Activated naive CD4-positive, alpha-beta T cell (primary cell): ENCODE measurements around the gene ASTN1.

Experiments
- DNase-seq, 4 experiments: peaks; one replicate each; lab custom pipeline; 2025; lab: John Stamatoyannopoulos, UW

The ASTN1 gene

DNA sequence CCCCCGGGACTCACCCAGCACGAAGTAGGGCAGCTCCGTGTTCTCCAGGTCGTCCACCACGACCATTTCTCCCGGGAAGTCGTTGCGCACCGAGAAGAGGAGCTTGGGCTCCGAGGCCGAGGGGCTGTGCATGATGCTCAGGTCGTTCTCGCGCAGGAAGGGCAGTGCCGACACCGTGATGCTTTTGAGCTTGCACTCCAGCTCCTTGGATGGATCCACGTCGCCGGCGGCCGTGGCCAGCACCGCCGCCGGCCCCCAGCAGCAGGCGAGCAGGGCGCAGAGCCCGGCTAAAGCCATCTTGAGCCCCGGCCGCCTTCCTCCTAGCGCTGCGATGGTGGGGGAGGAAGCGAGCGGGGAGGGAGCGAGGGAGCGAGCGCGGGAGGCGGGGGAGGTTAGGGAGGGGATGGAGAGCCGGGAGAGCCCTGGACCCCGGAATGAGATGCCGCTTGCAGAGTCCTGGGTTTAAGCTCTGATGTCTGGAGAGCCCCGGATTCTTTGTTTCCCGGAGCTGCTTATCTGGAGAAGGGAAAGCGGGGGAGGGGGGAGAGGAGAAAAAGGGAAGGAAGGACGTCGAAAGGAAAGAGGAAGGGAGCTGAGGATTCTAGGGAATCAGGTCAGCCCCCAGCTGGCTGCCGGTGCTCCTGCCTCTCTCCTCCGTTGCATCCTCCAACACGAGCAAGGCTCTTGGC, at the start of gene ASTN1:
Gene ASTN1 (minus strand): TSS at position 333 of the 689 bp plus-strand sequence. CDS start 36 bp downstream, at position 297.
- no peak for DNase-seq

DNA sequence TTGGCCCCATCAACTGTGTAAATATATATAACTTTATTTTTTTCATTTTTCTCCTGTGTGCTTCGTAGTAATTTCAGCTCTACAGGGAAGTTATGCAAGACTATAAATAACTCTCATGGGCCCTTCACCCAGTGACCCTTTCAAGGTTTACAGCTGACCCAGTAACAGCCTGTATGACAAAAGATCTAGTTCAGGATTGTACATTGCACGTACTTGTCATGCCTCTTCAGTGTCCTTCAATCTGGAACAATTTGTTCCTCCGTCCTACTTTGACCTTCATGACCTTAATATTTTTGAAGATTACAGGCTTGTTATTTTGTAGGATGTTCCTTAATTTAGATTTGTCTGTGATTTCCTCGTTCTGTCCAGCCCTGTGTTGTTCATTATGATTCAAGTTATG, 46.7 kb upstream of the ASTN1 start:
- DNase-seq = no peak

DNA sequence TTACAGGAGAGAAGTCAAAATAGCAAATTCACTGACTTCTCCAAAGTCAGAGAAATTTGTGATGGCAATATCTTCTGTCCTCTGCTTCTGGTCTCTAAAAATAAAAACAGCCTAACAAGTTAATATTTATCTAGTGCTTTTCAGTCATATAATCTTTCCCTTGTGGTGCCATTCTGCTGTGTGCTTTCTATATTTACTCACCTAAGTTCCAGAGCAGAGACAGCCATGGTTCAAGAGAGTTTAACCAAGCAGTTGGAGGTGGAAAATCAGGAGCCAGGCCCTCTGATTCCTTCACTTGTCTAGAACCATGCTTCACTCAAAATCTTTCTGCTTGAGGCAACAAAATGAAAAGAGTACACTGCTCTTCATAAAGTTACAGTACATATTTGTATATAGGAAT, 45.6 kb upstream of the ASTN1 start:
- DNase-seq = no peak

DNA sequence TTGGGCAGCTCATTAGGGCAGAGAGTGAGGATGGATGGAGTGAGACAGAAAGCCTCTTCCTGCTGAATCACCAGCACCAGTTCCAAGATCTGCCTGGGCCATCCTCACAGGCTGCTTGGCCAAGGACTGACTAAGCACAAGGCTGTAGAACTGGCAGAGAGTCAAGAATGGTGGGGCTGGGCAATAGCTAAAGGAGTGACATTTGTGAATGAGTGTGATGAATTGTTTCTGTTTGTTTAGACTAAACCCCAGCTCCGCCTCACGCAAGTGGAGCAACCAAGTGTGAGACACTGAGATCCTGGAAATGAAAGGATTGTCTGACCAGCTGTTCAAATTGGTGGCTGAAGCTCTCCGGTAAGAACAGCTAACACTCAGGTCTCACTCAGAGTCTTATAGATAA, 44.8 kb upstream of the ASTN1 start:
- no peak for DNase-seq

DNA sequence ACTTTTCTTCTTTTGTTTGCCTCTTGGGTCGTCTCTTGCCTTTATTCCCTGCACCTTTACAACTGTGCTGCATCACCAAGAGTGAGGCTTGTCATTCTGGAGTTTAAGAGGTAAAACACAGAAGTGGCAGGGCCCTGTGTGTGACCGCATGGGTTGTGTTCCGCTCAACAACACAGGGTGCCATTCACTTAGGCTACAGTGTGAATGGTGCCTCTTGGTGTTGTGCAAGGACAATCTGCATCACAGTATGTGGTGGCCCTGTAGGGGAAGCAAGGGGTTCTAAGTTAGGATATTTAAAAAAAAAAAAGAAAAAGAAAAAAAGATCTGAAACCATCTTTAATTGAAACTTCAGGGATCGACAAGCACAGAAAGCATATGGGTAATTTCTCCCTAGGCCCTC, 44.4 kb upstream of the ASTN1 start:
- no peak for DNase-seq

DNA sequence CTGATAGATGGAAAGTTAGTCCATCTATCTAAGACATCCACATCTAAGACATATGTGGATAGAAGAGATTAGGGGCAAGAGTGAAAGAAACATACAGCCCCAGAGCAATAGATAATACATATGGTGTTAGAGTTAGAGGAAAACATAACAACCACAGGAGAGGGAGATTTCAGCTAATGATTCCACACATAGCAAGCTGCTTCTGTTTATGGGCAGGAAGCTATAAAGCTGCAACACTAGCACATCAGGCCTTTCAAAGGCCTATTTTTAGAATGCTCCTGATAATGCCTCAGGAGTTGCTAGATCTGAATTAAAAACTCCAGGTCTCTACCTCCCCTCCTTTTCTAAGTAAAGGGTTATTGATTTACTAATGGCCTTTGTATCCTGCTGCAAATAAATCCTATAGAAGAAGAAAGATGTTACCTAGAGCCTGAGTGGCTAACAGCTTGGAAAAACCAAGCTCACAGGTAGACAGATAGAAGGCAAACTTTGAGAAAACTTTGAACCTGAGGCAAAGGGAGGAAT, 42.4 kb upstream of the ASTN1 start:
- DNase-seq = no peak

DNA sequence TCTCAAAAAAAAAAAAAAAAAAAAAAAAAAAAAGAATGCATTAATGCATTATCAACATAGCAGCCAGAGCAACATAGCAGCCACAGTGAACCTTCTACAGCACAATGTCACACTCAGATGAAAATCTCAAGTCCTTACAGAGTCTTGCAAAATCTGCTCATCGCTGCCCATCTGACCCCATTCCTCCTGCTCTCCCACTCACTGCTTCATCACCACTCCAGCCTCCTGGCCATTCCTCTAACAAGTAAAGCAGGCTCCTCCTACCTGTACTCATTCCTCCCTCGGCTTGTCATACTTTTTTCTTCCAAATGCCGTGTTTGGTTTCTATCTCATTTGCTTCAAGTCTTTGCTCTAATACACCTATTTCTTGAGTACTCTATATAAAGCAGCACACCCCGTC, 35.8 kb upstream of the ASTN1 start:
- DNase-seq = no peak

DNA sequence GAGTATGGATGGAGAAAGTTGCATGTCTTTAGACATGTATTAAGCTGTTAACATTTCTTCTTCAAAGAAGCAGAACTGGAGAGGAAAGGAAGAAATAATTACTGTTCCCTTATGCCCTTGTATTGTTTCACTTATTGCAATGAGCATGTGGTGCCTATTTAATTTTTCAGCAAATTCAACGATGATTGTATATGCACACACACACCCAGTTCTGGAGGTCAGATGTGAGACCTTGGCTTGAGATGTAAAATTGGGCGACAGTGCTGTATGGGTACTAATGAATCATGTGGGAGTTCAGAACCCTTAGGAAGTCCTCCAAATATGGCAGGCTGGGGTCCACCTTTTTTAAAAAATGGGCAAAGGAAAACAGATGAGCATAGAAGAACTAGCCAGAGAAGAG, 33.7 kb upstream of the ASTN1 start:
- no peak for DNase-seq

DNA sequence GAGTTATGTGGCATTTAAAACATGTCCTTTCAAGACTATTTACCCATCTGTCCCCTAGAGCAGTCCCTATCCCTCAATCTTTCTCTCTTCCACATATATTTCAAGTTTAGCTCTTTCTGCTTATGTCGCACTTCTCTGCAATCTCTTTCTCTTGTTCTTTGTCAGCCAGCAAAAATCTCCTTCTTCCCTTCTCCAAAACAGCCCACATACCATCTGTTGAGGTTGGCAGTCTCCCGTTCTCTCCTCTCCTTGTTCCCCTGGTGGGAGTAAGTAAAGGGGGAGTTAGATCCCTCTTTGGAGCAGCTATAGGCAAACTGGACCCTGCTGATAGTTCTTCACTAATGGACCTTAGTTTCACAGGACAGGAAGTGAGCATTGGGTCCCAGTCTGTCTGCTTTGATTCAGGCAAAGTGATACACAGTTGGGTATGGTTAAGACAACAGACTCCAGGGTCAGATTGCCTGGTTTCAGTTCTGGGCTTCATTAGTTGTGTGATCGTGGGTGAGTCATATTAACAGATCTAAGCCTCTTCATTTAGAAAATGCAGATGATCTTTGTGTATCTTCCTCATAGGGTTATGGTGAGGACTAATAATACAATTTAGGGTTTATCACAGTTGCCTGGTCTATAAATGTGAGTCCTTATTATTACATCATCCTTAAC, 25.9 kb upstream of the ASTN1 start:
- no peak for DNase-seq

DNA sequence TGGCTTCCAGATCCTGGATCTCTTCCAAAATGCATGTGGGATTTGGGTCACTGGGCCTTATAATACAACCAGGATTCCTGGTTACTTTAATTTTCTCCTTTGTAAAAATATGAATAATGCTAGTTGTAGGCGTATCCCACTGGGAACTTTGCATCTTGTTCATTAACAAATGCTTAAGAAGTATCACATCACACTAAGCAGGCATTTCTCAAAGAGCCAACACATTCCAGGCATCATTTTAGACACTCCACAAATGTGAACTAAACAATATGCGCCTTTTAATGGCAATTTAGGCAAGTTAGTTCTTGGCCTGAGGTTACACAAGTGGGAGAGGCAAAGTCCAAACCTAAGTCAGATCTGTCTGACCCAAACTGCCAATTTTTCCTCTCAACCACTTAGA, 22.1 kb upstream of the ASTN1 start:
- no peak for DNase-seq

DNA sequence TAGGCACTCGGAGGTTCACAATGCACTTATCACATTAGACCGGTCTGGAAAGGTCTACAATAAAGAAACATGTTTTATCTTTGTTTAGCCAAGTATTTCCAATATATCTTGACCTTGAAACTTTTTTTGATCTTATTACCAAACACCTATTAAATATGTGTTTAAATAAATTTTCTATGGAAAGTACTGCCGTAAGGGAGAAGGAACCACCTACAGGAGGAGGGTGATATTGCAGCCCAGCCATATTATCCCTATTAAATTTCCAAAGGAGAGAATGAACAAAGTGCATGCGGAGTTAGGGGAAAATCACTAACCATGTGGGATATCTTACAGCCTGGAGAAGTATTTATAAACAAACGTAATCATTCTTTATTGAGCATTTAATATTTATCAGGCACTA, 20.7 kb upstream of the ASTN1 start:
- no peak for DNase-seq

DNA sequence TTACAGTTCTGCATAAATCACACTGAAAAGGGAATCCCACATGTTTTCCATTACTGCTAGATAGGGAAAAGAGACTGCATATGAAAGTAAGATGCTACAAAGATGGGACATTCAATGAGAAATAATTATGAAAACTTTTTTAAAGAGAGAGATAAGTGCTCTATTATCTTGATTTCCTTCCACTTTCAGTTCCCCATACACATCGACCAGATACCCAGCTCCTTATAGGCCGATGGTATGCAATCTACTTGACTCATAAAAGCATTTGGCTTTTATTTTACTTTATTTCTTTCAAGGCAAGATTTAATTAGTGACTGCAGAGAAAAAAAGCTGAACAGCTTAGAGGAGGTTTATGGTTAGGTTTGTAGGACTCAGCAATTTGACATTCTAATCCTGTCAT, 19.3 kb upstream of the ASTN1 start:
- DNase-seq = no peak

DNA sequence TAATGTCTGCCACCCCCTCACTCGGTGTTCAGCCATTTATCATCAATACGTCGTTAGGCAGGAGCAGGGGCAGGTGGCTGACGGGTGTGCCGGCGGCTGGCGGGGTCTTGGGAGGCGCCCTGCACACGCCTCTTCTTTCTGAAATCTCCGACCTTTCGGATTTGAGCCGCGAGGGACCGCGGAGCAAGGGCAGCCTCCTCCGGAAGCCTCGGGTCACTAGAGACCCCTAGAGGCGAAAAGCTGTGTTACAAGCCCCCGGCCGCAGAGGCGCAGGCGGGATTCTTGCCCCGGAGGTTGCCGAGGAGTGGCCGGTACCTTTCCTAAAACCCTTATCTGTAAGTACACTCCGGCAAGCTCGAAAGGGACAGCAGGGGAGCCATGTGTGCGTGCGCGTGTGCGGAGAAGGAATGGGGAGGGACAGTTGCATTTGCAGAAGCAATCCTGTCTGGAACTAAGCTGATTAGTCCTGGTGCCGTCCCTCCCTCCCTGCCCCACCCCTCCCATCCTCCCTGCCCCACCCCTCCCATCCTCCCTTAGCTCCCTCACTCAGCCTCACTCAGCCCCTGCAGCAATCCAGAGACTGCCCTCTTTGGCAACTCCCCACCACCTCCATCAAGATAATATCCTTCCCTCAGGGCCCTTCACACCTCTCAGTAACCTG, 17.2 kb upstream of the ASTN1 start:
- no peak for DNase-seq

DNA sequence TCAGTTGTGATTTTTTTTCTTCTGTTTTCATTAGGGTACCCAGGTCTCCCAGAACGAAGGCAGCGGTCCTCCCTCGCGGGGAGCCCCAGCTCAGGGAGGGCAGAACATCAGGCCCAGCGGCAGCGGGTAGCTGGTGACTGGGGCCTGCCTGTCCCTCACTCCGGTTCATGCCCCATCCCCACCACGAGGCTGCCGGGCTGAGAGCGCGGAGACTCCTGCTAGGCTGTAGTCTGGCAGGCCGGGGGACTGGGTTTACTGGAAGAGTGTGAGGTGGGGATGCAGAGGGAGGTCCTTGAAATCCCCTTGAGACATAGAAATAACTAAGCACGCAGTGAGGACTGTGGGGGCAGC, 16.7 kb upstream of the ASTN1 start:
- DNase-seq = no peak

DNA sequence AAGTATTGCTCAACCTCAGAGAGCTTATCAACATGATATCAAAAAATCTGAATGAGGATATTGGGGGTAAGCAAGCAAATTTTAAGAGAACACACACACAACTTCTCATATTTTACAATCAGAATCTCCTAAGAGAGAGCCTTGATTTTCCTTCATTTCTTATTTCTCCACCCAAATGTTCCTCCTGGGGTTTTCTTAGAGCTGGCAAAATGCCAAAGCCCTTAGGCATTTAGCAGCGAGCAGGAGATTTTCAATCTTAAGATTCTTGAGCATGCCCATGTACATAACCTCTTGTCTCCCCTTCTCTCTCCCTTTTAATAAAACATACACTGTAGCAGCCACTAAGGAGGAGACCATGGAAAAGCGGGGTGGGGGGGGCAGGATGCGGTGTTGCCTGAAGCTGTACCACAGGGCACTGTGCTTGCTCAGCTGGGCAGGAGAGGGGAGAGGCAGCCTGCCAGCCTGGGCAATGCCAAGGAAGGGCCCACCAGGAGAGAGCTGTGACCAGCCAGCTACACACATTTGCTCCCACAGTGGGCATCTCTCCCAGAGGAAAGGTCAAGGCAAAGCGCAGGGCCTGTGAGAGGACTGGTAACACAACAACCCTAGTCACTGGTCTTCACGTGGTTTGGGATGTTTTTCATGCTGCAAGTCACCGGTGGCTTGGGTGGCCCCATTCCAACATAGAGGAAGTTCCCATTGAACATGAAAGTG, 10.6 kb upstream of the ASTN1 start:
- DNase-seq = no peak

DNA sequence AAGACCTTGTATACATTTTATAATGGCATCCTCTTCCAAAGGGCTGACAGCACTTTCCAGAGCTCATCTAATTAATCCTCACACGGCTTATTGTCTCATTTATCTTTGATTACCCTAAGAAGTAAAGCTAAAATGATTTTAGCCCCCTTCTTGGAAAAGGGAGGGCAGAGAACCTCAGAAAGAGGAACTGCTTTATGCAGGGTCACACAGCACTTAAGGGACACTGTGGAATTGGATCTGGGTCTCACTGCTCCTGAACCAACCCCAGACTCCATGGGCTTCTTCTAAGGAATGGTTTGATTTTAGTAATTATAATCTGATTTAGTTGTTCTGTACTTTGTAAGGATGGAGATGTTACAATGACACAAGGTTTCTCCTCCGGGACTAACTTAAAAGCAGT, 9.5 kb upstream of the ASTN1 start:
- no peak for DNase-seq

DNA sequence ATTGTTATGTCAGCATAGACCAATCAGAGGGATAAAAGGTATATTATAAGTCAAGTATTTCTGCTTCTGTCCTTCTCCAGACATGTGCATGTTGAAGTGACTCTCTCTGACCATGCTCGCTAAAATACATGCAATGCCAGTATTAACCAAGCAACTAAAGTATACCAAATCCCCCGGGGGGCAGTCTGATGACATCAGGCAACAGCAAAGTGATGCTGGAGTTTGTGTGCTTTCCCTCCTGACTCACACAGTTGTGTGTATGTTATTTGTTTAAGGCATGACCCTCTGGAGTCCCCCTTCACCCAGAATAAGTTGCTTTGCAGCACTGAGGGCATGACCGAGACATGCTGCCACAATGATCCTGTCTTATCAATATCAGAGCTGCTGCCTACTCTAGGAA, 8.4 kb upstream of the ASTN1 start:
- no peak for DNase-seq

DNA sequence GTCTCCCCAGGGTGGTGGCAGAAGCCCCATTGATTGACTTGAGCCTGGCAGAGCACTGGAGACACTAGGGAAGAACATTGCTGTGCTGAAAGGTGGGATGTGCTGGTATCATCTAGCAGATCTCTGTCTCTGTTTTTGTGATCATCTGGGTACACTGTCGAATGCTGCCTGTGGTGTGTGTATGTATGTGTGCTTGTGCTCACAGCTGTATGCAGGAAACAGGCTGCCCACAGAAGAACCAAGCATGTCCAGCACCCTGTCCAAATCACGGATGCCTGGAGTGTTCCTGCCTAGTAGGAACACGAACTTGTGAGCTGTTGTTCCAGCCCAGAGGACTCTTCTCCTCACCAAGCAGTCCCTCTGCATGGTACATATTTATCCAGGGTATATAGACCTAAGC, 7.8 kb upstream of the ASTN1 start:
- no peak for DNase-seq

DNA sequence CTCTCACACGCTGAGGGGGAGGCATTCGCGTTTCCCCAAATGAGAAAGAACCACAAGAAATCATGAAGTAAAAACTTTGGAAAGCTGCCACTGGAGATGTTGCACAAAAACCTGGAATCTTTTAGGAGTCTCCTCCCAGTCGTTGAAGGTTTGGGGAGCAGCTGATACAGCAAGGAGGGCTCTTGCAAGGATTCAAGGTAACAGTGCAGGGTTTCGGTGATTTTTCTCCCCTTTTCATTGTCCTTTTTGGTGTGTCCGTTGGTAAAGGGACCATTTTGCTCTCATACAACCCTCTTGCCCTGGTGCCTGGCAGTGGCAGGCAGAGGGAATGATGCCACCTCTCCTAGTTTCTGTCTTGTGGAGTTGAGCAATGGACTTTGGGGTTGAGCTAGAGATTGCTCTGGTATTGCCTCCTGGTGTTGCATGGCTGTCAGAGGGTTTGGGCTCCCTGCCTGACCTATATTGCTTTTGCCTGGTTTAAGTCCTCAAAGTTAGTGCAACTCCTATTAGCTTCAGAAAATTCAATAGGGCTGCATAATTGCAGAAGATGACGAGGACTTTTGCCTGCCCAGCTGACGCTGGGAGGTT, 7.1 kb upstream of the ASTN1 start:
- no peak for DNase-seq

DNA sequence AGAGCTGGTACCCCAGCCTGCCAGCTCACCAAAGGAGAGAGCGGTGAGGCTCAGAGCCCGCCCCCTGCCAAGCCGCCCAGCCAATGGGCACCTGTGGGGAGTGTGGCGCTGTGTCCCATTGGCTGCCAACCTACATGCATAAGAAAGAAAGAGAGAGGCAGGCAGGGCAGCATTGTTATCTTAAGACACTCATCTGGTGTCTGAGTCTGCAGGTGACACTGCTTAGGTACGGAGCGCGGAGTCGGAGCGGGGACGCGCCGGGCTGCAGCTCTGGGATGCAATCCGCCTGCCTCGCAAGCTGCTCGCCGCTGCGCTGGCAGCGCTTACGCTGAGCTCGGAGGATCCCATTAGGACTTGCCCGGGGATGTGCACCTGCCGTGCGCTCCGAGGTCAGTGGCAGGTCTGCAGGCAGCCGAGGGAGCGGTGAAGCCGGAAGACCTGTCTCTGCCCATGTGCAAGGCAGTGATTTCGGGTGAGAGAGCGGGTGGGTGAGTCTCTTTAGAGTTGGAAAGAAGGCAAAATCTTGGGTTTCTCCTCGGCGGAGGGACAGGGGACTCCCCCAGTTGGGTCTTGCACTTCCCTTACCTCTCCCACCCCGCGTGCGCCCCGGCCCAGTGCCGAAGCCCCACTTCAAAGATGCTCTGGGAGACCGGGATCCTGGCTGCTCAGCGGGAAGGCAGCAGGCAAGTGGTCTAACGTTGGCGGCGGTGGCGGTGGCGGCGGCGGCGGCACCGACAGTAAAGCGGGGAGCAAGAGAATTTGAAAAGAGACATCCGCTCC, 6.4 kb upstream of the ASTN1 start, which contains the start of gene BRINP2:
Gene BRINP2 (plus strand): TSS at position 203 of the 780 bp plus-strand sequence. CDS start 58,919 bp downstream, outside the sequence.
- no peak for DNase-seq

DNA sequence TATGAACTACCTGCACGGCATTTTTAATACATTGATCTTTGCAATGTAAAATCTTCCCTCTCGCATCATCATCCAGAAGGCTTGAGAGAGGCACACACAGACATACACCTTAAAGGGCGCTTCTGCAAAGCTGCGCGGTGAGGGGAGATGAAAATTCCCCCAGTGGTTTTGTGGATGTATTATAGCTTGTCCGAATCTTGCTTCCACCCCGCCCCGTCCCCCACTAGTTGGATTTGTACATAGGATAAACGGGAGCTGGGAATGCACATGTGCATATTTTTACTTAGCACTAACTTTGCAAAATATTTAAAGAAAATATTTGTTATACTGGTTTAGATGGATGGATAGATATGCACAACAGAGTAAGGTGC, 542 bp upstream of the ASTN1 start:
- DNase-seq = no peak
